Erythroblast (primary cell): ENCODE measurements around the gene CSF2.

Experiments used
- GATA1 ChIP-seq: IDR thresholded peaks from 2 replicates; pipeline ENCODE4 v1.6.1; 2011; ENCODE audit warnings: low read depth, mild to moderate bottlenecking, control low read depth, low read length, moderate library complexity
- POLR2A ChIP-seq: IDR thresholded peaks from 2 replicates; pipeline ENCODE4 v1.6.1; 2011; ENCODE audit warnings: mild to moderate bottlenecking, low read length

DNA sequence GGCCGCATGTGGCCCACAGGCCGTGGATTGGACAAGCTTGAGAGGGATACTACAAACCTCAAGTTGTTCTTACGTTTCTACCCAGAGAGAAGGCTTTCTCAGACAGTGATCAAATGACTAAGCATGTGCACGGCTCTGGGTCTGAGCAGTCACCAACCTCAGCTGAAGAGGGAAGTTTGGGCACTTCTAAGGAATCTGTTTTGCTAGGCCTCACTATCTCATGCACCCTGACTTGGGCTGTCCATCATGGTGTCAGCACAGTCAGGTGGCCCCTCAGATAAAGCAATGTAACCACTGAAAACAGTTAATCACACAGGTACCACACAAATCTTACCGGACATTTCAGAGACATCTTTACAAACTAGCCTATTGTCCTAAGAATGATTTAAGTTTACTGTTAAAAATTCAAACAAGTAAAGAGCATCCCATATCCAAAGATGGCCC is 24.6 kb downstream of the CSF2 start:
- TF ChIP-seq POLR2A: no peak
- TF ChIP-seq GATA1: no peak
